NCI-H2171 treated with DMSO at 0.1 percent for 48 hours (cell line): ENCODE results near the gene COL16A1.

Experiments
- DNase-seq: peaks from one replicate; lab custom pipeline; 2025; lab: John Stamatoyannopoulos, UW

The COL16A1 gene

GRCh38 chr1:31624309-31624708 lies 79.5 kb downstream of the COL16A1 start:
- peak; percentile 16 for DNase-seq

GRCh38 chr1:31623365-31623764 lies 80.5 kb downstream of the COL16A1 start:
- DNase-seq, result no peak

- DNase-seq, result no peak
These were observed 81.7 kb downstream of the COL16A1 start for GRCh38 chr1:31621847-31622730.

- DNase-seq, result no peak
These were observed 82.4 kb downstream of the COL16A1 start for GRCh38 chr1:31621498-31621820.

- DNase-seq, result no peak
These were observed 83.0 kb downstream of the COL16A1 start for GRCh38 chr1:31620631-31621497.

- no peak for DNase-seq
These were observed 84.6 kb downstream of the COL16A1 start for GRCh38 chr1:31618916-31619846.

GRCh38 chr1:31617916-31618746 lies 85.7 kb downstream of the COL16A1 start:
- peak; percentile 52 for DNase-seq

- DNase-seq, result no peak
These were observed 86.5 kb downstream of the COL16A1 start, which contains the start of gene HCRTR1 for GRCh38 chr1:31617218-31617915. HCRTR1 (plus strand) TSS chr1:31617689; CDS start chr1:31619193, 1,504 bp downstream.

- DNase-seq, result no peak
These were observed 87.9 kb downstream of the COL16A1 start for GRCh38 chr1:31615939-31616338.

GRCh38 chr1:31615414-31615813 lies 88.4 kb downstream of the COL16A1 start:
- DNase-seq, result no peak

- no peak for DNase-seq
These were observed 89.3 kb downstream of the COL16A1 start for GRCh38 chr1:31614414-31615005.

GRCh38 chr1:31609514-31610118 lies 94.2 kb downstream of the COL16A1 start:
- no peak for DNase-seq

GRCh38 chr1:31607360-31607759 lies 96.5 kb downstream of the COL16A1 start:
- no peak for DNase-seq

GRCh38 chr1:31605908-31606427 lies 97.8 kb downstream of the COL16A1 start:
- no peak for DNase-seq
